ENCODE data around the gene PARD3B. TPM values are rescaled to one million over a fixed set of nuclear protein-coding genes. Genes with fewer than 3 reads are reported as not detected.

The PARD3B gene
- total RNA-seq, 1 donor from 2014 or later: 12.3 TPM

DNA sequence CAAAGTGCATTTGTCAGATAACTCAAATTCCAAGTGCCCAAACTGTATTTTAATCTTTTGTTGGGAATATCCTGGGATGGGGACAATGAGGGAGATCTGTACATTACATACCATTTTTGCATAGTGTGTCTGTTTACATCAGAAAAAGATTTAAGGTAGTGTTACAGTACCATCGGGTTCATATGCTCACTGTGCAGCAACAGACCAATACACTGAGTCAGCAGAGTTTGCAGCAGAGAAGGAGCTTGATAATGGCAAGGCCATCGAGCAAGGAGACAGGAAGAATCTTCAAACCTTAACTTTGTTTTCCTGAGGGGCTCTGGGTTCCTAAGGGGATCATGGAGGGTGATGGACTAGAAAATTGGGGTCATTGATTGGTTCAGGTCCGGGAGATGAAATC lies 399.7 kb downstream of the PARD3B start:
- Histone ChIP-seq H3K36me3 (no peaks in the 10 kb centered on the region), H3K9me3 (no peaks in the 10 kb centered on the region), H3K4me1 (no peaks in the 10 kb centered on the region), H3K27me3 (no peaks in the 10 kb centered on the region), H3K4me3 (no peak overlapping the region), H3K27ac (no peak overlapping the region)
- intact Hi-C loops (cut with DNase I): no loop called here
- DNase-seq (ENCODE audit: extremely low spot score in 2 of 2): no peak
- TF ChIP-seq POLR2AphosphoS5 (IDR thresholded peaks at IDR 0.05; ENCODE audit: insufficient read depth in 1 of 2, low read depth in 1 of 2): no peak
- TF ChIP-seq, protein P1, sequence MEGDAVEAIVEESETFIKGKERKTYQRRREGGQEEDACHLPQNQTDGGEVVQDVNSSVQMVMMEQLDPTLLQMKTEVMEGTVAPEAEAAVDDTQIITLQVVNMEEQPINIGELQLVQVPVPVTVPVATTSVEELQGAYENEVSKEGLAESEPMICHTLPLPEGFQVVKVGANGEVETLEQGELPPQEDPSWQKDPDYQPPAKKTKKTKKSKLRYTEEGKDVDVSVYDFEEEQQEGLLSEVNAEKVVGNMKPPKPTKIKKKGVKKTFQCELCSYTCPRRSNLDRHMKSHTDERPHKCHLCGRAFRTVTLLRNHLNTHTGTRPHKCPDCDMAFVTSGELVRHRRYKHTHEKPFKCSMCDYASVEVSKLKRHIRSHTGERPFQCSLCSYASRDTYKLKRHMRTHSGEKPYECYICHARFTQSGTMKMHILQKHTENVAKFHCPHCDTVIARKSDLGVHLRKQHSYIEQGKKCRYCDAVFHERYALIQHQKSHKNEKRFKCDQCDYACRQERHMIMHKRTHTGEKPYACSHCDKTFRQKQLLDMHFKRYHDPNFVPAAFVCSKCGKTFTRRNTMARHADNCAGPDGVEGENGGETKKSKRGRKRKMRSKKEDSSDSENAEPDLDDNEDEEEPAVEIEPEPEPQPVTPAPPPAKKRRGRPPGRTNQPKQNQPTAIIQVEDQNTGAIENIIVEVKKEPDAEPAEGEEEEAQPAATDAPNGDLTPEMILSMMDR (IDR thresholded peaks at IDR 0.05): no peak
- no peak for TF ChIP-seq POLR2A (IDR thresholded peaks at IDR 0.05)

DNA sequence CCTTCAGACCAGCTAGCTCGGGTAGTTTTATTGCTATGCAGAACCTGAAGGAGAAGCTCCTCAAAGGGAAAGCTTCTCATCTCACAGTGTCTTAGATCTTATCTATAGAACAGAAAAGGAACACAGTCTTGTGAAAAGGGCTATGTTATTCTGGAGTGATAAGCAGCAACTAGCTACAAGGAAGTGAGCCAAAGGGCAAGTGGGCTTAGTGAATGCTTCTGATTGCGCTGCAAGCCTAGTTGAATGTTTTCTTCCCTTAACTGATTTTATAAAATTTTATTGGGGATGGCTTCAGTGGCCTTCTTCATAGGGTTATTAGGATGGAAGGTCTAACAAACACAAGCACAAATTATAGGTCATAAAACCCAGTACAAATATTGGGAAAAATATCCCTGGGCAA lies 400.1 kb downstream of the PARD3B start:
- DNase-seq (ENCODE audit: extremely low spot score in 2 of 2): no peak
- Histone ChIP-seq H3K4me1 (no peaks in the 10 kb centered on the region), H3K27ac (no peak overlapping the region), H3K9me3 (no peaks in the 10 kb centered on the region), H3K27me3 (no peaks in the 10 kb centered on the region), H3K4me3 (no peak overlapping the region), H3K36me3 (no peaks in the 10 kb centered on the region)
- intact Hi-C loops (cut with DNase I): no loop called here
- TF ChIP-seq POLR2A (IDR thresholded peaks at IDR 0.05) (no peak), POLR2AphosphoS5 (IDR thresholded peaks at IDR 0.05; ENCODE audit: insufficient read depth in 1 of 2, low read depth in 1 of 2) (no peak)
- TF ChIP-seq, protein P1 (IDR thresholded peaks at IDR 0.05): no peak

DNA sequence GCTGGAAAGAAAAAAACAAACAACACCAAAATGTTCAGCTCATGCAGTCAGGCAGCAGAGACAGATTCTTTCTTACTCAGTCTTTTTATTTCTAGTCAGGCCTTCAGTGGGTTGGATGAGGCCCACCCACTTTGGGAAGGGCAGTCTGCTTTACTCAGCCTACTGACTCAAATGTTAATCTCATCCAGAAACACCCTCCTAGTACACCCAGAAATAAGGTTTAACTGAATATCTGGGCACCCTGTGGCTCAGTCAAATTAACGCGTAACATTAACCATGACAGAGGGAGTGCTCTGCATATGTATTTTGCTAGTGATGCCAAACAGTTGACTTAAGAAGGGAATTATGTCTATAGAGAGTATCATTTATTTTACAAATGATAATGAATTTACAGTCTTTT lies 401.6 kb downstream of the PARD3B start:
- Histone ChIP-seq H3K4me3 (no peak overlapping the region), H3K36me3 (no peaks in the 10 kb centered on the region), H3K9me3 (no peaks in the 10 kb centered on the region), H3K4me1 (no peaks in the 10 kb centered on the region), H3K27ac (no peak overlapping the region), H3K27me3 (no peaks in the 10 kb centered on the region)
- no peak for TF ChIP-seq POLR2AphosphoS5 (IDR thresholded peaks at IDR 0.05; ENCODE audit: insufficient read depth in 1 of 2, low read depth in 1 of 2)
- TF ChIP-seq, protein P1 (IDR thresholded peaks at IDR 0.05): no peak
- intact Hi-C loops (cut with DNase I): no loop called here
- DNase-seq (ENCODE audit: extremely low spot score in 2 of 2): no peak

DNA sequence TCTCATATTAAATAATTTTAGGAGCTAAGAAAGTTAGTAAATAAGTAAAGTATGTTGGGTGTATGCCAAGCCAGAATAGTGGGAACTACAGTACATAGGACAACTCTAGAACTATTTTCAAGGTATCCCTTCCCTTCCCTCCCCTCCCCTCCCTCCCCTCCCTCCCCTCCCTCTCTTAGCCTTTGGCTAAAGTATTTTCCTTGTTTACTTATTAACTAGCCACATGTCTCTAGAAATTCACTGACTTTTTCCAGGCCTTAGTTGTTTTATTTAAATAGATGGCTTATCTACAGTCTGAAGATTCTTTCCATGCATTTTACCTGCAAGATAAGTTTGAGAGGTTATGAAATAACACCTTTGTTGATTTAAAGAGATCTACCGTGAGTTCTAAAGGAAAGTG lies 402.1 kb downstream of the PARD3B start:
- Histone ChIP-seq H3K9me3 (no peaks in the 10 kb centered on the region), H3K4me3 (no peak overlapping the region), H3K4me1 (no peaks in the 10 kb centered on the region), H3K36me3 (no peaks in the 10 kb centered on the region), H3K27ac (no peak overlapping the region), H3K27me3 (no peaks in the 10 kb centered on the region)
- intact Hi-C loops (cut with DNase I): no loop called here
- TF ChIP-seq, protein P1 (IDR thresholded peaks at IDR 0.05): no peak
- TF ChIP-seq POLR2A (IDR thresholded peaks at IDR 0.05) (no peak), POLR2AphosphoS5 (IDR thresholded peaks at IDR 0.05; ENCODE audit: insufficient read depth in 1 of 2, low read depth in 1 of 2) (no peak)
- DNase-seq (ENCODE audit: extremely low spot score in 2 of 2): no peak

DNA sequence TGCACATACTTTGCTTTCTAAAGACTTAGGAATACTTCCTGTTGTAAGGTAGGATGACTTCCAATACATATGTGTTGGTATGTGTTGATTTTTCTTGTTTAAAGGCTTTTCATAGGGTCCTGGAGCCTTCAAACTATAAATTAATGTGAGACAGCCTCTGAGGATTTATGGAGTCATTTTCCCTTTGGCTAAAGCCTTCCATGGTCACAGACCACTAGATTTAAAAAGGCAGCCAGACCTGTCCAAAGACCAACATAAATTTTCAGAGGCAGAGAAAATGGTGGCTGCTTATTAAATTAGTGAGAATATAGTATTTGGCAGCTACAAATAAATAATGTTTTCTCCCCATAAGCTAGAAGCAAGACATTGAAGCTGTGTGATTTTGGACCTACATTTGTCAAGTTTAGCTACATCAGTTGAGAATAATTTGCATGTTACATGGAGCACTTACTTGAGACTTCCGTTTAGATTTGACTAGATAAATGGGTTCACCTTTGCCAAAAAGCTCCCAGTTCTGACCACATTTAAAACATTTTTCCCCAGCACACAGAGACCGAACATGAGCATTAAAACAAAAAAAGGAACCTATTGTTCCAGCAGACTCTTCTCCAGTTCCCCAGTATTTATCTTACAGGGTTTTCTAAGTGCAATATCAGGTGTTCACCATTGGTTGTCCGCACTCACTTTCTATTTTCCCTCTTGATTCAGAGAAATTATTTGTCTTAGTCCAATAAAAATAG lies 402.9 kb downstream of the PARD3B start:
- no peaks in the 10 kb centered on the region for H3K27me3 ChIP-seq
- no peaks in the 10 kb centered on the region for H3K4me1 ChIP-seq
- H3K9me3 ChIP-seq: no peaks in the 10 kb centered on the region
- no peak overlapping the region for H3K4me3 ChIP-seq
- no peaks in the 10 kb centered on the region for H3K36me3 ChIP-seq
- intact Hi-C loops (cut with DNase I): no loop called here
- no peak overlapping the region for H3K27ac ChIP-seq
- TF ChIP-seq POLR2A (IDR thresholded peaks at IDR 0.05) (no peak), POLR2AphosphoS5 (IDR thresholded peaks at IDR 0.05; ENCODE audit: insufficient read depth in 1 of 2, low read depth in 1 of 2) (no peak)
- TF ChIP-seq, protein P1 (IDR thresholded peaks at IDR 0.05): no peak
- DNase-seq (ENCODE audit: extremely low spot score in 2 of 2): no peak
